EL (cell line): ENCODE results near the gene ZNF579.
"Not testable (repeated sequence)": the region's sequence is repeated elsewhere in the genome, so short reads cannot be mapped to it uniquely, and the experiment has no call there.

Source experiments
- DNase-seq: peaks from one replicate; pipeline ENCODE4 v3.0.0-alpha.2; 2016

ZNF579 gene

GRCh38 chr19:55592391-55593090 is 11.9 kb upstream of the ZNF579 start:
- DNase-seq = no peak

GRCh38 chr19:55591555-55591954 is 10.9 kb upstream of the ZNF579 start:
- no peak for DNase-seq

DNA sequence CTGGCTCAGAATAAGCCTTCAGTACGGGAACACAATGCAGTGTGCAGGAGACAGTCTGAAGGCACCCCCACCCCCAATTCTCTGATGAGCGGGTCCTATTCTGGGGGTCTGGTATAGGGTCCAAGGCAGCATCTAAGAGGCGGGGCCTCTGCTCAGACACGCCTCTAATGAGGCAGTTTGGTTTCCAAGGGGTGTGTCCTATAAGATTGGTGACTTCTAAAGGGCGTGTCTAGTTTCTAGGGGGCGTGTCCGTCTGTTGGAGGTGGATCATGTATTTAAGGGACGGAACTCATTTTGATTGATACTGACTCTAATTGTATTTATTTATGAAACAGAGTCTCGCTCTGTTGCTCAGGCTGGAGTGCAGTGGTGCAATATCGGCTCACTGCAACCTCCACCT is 10.0 kb upstream of the ZNF579 start:
- no peak for DNase-seq

DNA sequence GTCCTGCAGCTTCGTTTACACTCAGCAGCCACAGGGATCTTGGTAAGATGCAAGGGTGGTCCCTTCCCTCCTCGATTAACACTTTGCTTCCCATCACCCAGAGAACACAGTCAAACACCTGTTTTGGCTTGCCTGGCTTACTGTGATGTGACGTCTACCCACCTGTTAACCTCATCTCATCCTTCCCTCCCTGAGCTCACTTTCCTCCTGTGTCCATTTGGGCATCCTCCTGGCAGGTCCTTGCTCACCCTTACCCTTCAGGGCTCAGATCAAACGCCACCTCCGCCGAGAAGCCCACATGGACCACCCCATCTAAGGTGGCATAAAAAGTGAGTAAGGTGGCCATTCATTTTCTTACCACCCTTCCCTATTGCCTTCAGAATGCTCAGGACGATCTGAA is 9.5 kb upstream of the ZNF579 start:
- DNase-seq = no peak

GRCh38 chr19:55588738-55589137 is 8.1 kb upstream of the ZNF579 start:
- DNase-seq = no peak

DNA sequence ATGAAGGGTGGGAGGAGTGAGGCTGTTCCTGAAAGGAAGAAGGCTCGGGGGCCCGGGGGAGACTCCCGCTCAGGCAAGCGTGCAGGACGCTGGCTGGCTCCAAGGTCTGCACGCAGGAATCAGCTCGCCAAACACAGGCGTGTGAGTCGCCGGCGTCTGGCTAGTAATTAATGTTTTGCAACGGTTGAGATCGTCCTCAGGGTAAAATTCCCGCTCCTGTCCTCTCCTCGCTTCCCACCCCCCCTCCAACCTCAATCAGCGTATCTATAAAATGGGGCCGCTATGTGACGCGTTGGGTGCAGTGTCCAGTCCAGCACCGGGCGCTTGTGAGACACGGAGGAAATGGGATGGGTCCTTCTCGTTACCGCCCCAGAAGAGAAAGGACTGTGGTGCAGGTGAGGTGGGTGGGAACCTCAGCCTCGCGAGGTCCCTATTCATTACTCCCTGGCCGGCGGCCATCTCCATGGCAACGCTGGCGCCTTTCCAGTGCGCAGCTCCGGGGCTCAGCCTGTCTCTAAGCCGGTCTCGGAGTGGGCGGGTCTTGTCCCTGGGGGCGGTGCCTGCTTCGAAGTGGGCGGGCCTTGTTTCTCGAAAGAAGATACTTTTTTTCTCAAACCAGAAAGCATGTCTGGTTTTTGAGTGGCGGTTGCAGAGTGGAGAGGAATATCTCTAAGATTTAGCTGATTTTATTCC is 6.5 kb upstream of the ZNF579 start:
- DNase-seq = peak; percentile 89

- peak; percentile 70 for DNase-seq
Observed at GRCh38 chr19:55585658-55586339, 5.2 kb upstream of the ZNF579 start.

DNA sequence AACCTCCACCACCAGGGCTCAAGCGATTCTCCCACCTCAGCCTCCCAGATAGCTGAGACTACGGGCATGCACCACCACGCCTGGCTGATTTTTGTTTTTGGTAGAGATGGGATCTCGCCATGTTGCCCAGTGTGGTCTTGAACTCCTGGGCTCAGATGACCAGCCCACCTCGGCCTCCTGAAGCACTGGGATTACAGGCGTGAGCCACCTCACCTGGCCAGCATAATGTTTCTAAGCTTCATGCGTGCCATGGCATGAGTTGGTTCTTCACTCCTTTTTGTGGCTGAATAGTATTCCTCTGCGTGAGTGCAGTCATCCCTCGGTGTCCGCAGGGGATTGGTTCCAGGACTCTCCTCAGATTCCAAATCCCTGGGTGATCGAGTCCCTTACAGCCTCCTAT is 4.2 kb upstream of the ZNF579 start:
- no peak for DNase-seq

DNA sequence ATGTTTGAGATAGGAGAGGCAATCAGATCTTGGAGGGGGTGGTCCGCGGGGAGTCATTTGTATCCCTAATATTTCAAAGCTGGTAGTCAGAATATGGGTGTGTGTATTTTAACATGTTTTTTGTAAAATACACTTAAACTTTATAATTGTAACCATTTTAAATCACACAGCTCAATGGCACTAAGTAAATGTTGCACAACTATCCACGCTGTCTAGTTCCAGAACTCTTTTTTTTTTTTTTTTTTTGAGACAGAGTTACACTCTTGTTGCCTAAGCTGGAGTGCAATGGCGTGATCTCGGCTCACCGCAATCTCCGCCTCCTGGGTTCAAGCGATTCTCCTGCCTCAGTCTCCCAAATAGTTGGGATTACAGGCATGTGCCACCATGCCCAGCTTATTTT is 3.2 kb upstream of the ZNF579 start:
- DNase-seq = not testable (repeated sequence)

GRCh38 chr19:55582284-55582683 is 1.6 kb upstream of the ZNF579 start:
- not testable (repeated sequence) for DNase-seq

GRCh38 chr19:55581823-55582223 is 1.2 kb upstream of the ZNF579 start:
- DNase-seq = no peak

- DNase-seq = peak; percentile 18
Observed at GRCh38 chr19:55581145-55581822, 636 bp upstream of the ZNF579 start.

- peak; percentile 48 for DNase-seq
Observed at GRCh38 chr19:55579766-55580621, 654 bp downstream of the ZNF579 start.

GRCh38 chr19:55578761-55579747 is 1.6 kb downstream of the ZNF579 start:
- no peak for DNase-seq

- no peak for DNase-seq
Observed at GRCh38 chr19:55578031-55578760, 2.5 kb downstream of the ZNF579 start.

- no peak for DNase-seq
Observed at GRCh38 chr19:55576746-55577145, 3.9 kb downstream of the ZNF579 start.

DNA sequence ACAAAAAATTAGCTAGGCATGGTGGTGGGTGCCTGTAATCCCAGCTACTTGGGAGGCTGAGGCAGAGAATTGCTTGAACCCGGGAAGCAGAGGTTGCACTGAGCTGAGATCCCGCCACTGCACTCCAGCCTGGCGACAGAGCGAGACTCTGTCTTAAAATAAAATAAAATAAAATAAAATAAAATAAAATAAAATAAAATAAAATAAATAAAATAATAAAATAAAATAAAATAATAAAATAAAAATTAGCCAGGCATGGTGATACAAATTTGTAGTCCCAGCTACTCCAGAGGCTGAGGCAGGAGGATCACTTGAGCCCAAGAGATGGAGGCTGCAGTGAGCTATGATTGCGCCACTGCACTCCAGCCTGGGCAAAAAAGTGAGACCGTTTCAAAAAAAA is 6.7 kb downstream of the ZNF579 start:
- DNase-seq = not testable (repeated sequence)

- DNase-seq = not testable (repeated sequence)
Observed at GRCh38 chr19:55569477-55569876, 11.2 kb downstream of the ZNF579 start.

GRCh38 chr19:55567708-55568328 is 12.8 kb downstream of the ZNF579 start:
- DNase-seq = no peak

DNA sequence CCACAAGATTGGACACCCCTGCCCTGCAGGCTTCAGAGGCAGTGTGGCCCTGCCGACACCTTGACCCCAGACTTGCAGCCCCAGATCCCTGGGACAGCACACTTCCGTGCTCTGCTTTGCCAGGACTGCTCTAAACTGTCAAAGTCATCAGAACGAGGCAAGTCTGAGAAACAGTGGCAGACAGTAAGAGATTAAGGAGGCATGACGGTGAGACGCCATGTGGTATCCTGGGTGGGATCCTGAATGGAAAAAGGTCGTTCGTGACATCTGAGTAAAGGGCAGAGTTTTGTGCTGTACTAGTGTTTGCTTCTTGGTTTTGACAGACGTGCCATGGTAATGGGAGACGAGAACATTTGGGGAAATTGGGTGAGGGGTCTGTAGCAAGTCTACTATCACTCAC is 13.8 kb downstream of the ZNF579 start:
- DNase-seq = no peak
